ENCODE results near the gene IPO13.

IPO13 gene

GRCh38 chr1:43942411-43942810, 4.3 kb upstream of the IPO13 start:
- TF ChIP-seq CTCF (IDR thresholded peaks at IDR 0.05; ENCODE audit: borderline replicate concordance, insufficient read depth, low read depth, low read length) = no peak
- no peak overlapping the region for H3K4me3 ChIP-seq (ENCODE audit: low read depth, low read length)

- no peak overlapping the region for H3K4me3 ChIP-seq (ENCODE audit: low read depth, low read length)
- no peak for TF ChIP-seq CTCF (IDR thresholded peaks at IDR 0.05; ENCODE audit: borderline replicate concordance, insufficient read depth, low read depth, low read length)
Observed at GRCh38 chr1:43944860-43945259, 1.9 kb upstream of the IPO13 start.

DNA sequence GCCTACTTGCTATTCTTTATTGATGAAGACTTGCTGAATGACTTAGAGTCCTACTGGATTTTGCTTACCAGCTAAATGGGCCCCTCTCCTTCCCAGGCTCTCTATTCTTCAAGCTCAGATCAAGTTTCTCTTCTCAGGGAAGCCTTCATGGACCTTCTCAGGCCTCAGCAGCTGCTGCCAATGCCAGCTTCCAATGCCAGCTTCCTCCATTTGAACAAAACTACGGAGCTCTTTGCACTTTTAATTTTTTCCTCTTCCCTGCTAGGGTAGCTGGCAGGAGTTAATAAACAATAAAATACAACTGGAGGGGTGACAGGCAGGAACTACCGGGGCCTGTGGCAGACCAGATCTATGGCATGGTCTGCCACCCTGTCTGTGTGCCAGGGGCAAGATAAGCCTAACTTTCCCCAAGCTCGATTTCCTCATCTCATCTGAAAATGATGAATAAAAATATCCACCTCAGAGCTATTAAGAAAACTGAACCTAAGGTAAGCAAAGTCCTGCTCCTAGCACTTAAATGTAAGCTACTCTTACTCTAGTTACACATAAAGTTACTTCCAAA, 995 bp upstream of the IPO13 start:
- TF ChIP-seq CTCF (IDR thresholded peaks at IDR 0.05; ENCODE audit: borderline replicate concordance, insufficient read depth, low read depth, low read length) = no peak
- peak overlapping the region; percentile 95 for H3K4me3 ChIP-seq (ENCODE audit: low read depth, low read length)

DNA sequence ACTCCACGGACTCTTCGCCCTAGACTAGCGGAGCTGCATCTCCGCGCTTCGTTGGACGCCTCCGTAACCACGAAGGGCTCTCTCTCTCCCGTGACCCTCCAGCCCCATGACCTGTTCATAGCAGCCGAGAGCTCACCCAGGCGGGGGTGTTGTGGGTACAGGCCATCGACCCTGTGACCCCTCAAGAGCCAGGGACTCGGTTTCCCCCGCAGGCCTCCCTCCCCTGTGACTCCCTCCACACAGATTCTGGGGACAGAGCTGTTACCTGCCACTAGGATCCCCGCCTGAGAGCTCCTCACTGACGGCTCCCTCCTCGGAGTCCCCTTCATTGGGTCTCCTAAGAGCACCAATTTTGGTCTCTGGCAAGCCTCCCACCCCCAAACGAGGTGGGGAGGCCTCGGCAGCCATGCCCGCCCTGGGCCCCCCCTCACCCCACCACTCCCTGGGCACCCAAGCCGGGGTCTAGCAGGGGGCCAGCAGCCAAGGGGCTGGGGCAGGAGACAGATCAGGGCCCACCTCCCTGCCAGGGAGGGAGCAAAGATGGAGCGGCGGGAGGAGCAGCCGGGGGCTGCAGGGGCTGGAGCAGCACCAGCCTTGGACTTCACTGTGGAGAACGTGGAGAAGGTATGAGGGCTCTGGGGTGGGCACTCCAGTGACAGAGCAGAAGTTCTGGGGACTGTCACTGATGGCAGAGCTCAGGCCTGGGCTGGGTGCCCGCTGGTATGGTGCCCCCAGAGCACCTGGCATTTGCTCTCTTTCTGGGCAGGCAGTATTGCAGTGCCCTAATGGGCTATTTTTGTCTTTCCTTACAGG, 517 bp downstream of the IPO13 start:
- no peak for TF ChIP-seq CTCF (IDR thresholded peaks at IDR 0.05; ENCODE audit: borderline replicate concordance, insufficient read depth, low read depth, low read length)
- peak overlapping the region; percentile 95 for H3K4me3 ChIP-seq (ENCODE audit: low read depth, low read length)

- peak overlapping the region; percentile 95 for H3K4me3 ChIP-seq (ENCODE audit: low read depth, low read length)
- no peak for TF ChIP-seq CTCF (IDR thresholded peaks at IDR 0.05; ENCODE audit: borderline replicate concordance, insufficient read depth, low read depth, low read length)
Observed at GRCh38 chr1:43947874-43948437, 1.2 kb downstream of the IPO13 start.

DNA sequence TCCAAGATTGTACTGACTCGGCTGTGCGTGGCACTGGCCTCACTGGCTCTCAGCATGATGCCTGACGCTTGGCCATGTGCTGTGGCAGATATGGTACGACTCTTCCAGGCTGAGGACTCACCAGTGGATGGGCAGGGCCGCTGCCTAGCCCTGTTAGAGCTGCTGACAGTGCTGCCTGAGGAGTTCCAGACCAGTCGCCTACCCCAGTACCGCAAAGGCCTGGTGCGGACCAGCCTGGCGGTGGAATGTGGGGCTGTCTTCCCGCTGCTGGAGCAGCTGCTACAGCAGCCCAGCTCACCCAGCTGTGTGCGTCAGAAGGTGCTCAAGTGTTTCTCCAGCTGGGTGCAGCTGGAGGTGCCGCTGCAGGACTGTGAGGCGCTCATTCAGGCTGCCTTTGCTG, 2.9 kb downstream of the IPO13 start:
- no peak overlapping the region for H3K4me3 ChIP-seq (ENCODE audit: low read depth, low read length)
- TF ChIP-seq CTCF (IDR thresholded peaks at IDR 0.05; ENCODE audit: borderline replicate concordance, insufficient read depth, low read depth, low read length) = no peak

All from GM12875 (cell line).